C4-2B (cell line): ENCODE results near the gene LRBA.

Source experiments
- CTCF ChIP-seq: fragments of 450-650 bp; conservative IDR thresholded peaks from 2 replicates; pipeline ENCODE4 v1.5.1; 2017; ENCODE audit warnings: mild to moderate bottlenecking
- ZFX ChIP-seq: fragments of 450-650 bp; IDR thresholded peaks from 2 replicates; pipeline ENCODE4 v1.6.1; 2017

DNA sequence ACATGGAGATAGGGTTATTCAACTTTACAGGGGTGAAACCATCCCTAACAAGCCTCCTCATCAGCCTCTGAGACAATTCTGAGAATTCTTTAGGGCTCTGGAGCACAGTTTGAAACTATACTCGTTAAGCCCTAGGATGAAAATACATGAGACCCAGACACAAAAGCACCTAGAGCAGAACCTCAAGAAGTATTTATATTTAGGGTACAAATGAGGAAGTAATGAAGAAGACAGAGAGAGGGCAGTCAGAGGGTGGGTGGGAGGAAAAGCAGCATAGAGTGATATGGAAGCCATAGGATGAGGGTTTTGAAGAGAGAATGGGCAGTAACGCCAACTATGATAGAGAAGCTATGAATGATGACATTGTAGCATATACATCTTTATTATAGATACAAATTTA is 686.6 kb downstream of the LRBA start:
- TF ChIP-seq CTCF (no peak), ZFX (no peak)
